Effector CD8-positive, alpha-beta T cell (primary cell): ENCODE results near the gene RCCD1.
"Not testable (repeated sequence)": the region's sequence is repeated elsewhere in the genome, so short reads cannot be mapped to it uniquely, and the experiment has no call there.

Experiments
- DNase-seq: peaks from one replicate; lab custom pipeline; 2025; lab: John Stamatoyannopoulos, UW
- total RNA-seq, 4 experiments: gene quantifications; one replicate each; lab custom pipeline; 2026; lab: John Stamatoyannopoulos, UW

RCCD1 gene, protein sequence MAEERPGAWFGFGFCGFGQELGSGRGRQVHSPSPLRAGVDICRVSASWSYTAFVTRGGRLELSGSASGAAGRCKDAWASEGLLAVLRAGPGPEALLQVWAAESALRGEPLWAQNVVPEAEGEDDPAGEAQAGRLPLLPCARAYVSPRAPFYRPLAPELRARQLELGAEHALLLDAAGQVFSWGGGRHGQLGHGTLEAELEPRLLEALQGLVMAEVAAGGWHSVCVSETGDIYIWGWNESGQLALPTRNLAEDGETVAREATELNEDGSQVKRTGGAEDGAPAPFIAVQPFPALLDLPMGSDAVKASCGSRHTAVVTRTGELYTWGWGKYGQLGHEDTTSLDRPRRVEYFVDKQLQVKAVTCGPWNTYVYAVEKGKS
- 6.8 to 11.1 (median 8.6) reads per million in 4 experiments for total RNA-seq

DNA sequence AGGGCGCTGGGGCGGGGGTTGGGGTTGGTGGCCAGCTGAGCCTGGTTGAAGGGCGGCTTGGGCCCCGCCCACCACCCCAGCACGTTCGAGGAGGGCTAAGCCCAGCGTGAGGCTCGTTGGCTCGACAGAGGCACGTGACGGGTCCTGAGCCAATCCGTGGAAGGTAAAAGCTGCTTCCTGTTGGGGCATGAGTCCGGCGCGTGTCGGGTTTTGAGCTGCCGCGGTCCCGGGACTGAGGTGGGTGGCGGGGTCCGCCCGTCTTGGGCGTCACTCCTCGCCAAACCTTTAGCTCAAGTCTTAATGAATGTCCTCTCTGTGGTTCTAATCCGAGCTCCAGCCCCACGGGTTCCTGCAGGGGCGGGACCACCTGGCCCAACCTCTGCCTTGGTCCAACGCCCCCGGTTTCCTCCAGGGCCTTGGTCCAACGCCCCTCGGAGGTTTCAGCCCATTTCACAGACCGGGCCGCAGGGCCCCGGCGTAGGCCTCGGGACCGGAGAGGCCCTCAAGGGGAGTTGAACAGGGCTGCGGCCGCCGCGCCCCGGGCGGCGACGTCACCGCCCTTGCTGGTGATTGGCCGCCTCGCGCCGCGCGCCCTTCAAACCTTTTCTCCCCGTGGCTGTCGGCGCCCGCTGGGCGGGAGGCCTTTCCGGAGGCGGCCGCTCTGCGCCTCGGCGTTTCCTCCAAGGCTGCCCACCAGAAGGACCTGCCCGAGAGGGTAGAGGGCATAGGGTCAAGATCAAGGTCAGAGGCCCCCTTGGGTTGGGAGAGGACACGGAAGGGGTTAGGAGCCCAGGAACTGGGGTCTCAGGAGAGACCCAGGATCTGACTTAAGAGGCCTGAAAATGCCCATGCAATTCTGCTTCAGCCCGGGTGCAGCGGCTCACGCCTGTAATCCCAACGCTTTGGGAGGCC is at the start of gene RCCD1:
Gene RCCD1 (plus strand): TSS at position 173 of the 912 bp plus-strand sequence. CDS start 1,851 bp downstream, outside the sequence.
- DNase-seq = peak; percentile 82

DNA sequence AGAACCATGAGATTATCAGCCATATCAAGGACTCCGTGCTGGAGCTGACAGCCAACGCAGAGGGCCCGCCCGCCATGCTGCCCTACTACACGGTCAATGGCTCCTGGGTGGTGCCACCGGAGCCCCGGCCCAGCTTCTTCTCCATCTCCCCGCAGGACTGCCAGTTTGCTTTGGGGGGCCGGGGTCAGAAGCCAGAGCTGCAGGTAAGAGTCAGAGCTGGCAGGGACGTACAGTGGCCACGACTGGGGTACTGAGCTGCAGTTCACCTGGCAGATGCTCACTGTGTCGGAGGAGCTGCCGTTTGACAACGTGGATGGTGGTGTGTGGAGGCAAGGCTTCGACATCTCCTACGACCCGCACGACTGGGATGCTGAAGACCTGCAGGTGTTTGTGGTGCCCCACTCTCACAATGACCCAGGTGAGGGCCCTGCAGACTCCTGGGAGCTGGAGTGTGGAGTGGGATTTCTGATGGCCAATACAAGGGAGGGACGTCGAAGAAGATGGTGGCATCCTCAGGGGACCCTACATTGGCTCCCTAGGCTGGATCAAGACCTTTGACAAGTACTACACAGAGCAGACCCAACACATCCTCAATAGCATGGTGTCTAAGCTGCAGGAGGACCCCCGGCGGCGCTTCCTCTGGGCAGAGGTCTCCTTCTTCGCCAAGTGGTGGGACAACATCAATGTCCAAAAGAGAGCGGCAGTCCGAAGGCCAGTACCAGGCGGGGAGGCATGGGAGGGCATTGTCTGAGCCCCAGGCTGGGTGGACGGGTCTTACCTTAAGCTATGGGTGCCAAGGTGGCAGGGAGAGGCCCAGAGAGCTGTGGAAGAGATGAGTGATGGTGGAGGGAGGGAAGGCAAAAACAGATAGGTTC is 49.1 kb upstream of the RCCD1 start:
- DNase-seq = no peak

DNA sequence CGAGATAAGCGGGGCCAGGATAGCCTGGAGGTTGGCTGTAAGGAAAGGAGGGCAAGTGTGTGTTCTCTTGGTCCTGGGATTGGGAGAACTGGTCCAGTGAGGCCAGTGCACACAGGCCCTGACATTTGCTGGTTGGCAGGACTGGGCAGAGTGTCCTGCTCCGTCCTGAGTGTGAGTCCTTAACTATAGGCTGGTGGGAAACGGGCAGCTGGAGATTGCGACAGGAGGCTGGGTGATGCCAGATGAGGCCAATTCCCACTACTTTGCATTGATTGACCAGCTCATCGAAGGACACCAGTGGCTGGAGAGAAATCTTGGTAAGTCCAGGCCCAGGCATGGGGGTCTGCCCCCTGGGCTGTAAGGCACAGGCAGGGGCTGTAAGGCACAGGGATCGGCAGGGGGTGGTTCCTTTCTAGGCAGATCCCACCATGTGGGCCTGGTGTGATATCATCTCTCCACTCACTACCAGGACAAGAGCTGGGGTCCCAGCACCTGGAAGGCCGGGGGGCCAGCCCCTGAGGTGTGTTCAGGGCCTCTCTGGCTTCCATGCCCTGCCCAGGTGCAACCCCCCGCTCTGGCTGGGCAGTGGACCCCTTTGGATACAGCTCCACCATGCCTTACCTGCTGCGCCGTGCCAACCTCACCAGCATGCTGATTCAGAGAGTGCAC is 48.4 kb upstream of the RCCD1 start:
- no peak for DNase-seq

DNA sequence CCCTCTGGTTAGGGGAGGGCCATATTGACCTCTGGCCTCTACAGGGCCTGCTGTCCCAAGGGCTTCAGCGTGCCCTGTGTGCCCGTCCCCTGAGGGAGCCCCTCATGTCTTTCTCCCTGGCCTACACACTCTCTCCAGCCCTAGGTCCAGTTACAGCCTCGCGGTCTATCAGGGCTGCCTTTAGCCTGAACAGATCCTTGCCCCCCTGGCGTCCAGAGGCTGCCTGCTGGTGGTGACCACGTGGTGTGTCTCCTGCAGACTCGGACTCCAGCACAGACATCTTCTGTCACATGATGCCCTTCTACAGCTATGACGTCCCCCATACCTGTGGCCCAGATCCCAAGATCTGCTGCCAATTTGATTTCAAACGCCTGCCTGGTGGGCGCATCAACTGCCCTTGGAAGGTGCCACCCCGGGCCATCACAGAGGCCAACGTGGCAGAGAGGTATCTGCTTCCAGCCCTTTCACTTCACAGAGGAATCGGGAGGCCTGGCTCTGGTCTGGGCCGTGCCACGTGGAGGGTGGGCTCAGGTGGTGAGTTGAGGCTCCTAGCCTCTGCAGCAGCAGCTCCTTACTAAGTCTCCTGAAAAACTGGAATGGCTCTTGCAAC is 47.5 kb upstream of the RCCD1 start:
- no peak for DNase-seq

DNA sequence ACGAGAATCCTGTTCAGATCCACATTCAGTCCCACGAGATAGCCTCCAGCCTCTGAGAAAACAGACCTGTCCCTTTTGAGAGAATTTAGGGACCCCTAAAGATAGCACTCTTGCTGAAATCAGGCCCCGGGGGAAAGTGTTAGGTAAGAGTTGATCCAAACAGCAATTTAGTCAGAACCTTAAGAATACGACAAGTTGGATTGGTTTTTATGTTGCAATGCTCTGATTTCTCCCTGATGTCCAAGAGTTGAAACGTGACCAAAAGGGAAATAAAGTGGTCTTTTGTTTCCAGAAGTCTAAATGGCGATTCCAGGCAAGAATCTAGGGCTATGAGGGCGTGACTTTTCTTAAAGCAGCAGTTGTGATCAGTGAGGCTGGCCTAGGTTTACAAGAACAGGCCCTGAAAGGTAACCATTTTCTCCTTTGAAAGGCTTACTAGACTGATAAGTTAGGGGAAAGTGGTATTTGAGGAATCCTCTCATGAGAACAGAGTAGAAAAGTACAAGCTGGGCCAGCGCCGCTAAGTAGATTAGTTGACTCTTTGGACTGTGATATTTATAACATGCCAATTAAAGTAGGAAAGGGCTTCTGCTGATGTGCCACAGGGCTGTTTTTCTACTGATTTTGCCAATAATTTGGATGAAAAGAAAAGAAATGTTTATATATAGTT is 46.7 kb upstream of the RCCD1 start:
- DNase-seq = no peak

DNA sequence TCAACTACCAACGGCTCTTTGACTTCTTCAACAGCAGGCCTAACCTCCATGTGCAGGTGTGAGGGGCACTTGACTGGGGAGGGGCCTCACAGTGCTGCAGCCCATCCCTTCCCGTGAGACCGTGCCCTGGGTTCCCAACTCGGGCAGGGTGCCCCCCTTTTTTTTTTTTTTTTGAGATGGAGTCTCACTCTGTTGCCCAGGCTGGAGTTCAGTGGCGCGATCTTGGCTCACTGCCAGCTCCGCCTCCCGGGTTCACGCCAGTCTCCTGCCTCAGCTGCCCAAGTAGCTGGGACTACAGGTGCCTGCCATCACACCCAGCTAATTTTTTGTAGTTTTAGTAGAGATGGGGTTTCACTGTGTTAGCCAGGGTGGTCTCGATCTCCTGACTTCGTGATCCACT is 45.2 kb upstream of the RCCD1 start:
- DNase-seq = not testable (repeated sequence)

DNA sequence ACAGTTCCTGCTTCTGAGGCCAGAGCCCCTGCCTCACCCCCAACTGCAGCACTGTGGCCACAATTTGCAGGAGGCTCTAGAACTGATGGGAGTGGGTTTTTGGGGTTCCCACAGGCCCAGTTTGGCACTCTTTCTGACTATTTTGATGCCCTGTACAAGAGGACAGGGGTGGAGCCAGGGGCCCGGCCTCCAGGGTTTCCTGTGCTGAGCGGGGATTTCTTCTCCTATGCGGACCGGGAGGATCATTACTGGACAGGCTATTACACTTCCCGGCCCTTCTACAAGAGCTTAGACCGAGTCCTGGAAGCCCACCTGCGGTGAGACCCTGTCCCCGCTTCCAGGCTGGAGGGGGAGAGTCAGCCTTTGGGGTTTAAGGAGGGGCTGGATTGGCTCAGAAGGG is 44.7 kb upstream of the RCCD1 start:
- no peak for DNase-seq

DNA sequence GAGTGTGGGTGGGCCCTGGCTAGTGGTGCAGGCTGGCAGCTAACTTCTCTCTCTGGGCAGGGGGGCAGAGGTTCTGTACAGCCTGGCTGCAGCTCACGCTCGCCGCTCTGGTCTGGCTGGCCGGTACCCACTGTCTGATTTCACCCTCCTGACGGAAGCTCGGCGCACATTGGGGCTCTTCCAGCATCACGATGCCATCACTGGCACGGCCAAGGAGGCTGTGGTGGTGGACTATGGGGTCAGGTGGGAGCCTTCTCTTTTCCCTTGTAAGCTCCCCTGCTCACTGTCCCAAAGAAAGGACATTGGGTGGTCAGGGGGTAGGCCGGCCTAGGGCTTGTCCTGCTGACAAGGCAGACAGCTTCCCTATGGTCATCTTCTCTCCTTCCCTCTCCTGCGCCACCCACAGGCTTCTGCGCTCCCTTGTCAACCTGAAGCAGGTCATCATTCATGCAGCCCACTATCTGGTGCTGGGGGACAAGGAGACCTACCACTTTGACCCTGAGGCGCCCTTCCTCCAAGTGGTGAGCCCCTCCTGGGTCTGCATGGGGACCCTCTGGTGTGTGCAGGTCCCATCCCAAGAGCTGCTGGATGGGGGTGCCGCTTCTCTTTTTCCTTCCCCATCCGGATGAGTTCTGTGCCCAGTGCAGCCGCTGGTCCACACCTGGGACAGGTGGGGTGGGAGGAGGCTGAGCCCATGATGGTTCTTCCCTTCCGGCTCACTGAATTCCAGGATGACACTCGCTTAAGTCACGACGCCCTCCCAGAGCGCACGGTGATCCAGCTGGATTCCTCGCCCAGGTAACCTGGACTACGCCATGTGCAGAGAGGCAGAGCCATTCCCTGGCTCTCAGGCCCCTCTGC is 44.0 kb upstream of the RCCD1 start:
- DNase-seq = no peak

DNA sequence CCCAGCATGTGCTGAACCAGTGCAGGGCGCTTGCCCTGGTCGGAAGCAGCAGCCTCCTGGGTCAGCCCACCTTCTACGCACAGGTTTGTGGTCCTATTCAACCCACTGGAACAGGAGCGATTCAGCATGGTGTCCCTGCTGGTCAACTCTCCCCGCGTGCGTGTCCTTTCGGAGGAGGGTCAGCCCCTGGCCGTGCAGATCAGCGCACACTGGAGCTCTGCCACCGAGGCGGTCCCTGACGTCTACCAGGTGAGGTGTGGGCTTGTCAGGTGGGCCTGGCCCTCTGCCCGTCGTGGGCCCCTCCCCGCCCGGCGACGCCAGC is 43.4 kb upstream of the RCCD1 start:
- no peak for DNase-seq

DNA sequence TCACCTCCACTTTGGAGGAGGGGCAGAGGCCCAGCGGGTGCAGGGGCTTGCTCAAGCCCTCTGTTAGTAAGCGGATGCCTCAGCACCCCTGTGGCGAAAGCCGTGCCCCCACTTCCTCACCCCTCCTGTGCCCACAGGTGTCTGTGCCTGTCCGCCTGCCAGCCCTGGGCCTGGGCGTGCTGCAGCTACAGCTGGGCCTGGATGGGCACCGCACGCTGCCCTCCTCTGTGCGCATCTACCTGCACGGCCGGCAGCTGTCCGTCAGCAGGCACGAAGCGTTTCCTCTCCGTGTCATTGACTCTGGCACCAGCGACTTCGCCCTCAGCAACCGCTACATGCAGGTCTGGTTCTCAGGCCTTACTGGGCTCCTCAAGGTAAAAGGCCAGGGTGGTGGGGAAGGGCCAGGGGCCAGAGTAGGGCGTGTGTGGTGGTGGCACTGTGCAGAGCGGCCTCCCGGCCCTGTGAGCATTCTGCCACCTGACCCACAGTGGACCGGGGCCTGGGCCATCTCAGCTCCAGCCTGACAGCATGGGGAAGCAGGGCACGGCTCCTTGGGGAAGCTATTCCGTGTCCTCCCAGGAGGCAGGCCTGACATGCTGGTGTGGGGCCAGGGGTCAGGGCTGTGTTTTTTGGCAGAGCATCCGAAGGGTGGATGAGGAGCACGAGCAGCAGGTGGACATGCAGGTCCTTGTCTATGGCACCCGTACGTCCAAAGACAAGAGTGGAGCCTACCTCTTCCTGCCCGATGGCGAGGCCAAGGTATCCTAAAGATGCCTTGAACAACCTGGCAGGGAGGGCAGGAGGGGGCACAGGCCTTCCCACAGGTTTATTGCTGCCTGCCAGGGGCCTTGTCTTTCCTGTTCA is 42.5 kb upstream of the RCCD1 start:
- DNase-seq = no peak

DNA sequence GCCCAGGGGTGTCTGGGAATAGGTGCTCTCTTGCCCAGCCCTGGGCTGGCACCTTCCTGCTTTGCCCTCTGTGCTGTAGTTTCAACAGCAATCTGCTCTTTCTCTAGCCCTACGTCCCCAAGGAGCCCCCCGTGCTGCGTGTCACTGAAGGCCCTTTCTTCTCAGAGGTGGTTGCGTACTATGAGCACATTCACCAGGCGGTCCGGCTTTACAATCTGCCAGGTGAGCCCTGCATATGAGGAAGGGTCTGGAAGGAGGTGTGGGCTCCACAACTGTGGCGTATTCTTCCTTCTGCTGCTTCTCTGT is 42.0 kb upstream of the RCCD1 start:
- DNase-seq = no peak

DNA sequence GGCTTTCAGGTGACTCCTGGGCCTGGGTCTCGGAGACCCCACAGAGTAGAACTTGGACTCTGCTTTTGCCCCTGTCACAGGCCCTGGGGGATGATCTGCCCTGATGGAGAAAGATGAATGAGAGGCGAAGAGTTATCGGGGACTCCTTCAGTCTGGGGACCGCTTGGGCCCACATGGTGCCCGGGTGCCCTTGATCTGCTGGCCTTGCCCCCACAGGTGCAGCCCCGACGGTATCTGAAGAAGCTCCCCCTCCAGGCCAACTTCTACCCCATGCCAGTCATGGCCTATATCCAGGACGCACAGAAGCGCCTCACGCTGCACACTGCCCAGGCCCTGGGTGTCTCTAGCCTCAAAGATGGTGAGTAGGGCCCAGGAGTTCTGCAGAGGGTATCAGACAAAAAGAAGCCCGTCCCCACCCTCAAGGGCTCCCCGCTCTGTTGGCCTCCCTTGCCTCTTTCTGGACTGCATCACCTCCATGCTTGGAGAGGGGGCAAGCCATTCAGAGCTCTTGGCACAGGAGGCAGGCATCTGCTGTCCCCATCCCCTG is 41.2 kb upstream of the RCCD1 start:
- DNase-seq = no peak

DNA sequence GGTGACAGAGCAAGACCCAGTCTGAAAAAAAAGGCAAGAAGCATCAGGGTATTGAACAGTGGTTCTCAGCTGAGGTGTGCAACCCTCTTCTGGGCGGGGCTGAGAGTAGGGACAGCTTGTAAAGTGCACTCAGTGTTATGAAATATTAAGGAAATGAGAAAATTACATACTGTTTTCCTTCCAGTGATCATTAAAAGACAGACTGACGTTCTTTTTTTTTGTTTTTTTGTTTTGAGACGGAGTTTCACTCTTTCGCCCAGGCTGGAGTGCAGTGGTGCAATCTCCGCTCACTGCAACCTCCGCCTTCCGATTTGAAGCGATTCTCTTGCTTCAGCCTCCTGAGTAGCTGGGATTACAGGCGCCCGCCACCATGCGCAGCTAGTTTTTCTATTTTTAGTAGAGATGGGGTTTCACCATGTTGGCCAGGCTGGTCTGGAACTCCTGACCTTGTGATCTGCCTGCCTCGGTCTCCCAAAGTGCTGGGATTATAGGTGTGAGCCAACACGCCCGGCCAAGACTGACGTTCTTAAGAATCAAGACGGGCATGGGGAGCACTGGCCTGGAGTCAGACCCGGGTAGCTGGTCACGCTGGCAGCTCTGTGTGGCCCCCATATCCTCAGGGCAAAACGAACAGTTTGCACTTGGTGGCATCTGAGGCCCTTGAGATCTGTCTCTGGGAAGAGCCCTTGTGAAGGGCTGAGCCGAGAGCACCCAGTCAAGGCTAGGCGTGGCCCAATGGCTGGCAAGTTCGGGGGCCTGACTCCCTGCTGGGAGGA is 40.2 kb upstream of the RCCD1 start:
- no peak for DNase-seq

DNA sequence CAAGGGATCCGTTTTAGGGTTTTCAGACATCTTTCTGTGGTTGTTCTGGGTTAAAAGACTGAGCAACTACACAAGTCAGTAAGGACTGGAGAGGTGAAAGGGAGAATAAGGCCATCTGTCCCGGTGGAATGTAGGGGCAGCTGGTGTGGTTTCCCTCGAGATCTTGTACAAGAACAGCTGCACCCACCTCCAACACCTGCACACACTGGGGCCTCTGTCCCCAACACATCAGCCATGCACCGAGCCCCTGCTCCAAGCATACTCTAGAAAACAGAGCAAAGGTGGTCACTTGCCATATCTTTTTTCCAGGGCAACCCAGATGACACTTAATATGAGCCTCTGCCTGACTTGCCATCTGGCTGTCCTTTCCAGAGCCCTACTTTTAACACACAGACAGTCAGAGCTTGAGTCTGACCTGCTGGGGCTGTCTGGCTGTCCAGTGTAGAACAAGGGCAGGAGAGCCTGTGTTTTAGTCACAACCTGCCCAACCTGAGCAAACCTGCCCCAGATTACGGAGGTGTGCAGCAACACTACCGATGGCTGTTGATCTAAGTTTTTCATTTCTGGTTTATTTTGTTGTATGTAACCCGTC is 39.4 kb upstream of the RCCD1 start:
- DNase-seq = no peak

DNA sequence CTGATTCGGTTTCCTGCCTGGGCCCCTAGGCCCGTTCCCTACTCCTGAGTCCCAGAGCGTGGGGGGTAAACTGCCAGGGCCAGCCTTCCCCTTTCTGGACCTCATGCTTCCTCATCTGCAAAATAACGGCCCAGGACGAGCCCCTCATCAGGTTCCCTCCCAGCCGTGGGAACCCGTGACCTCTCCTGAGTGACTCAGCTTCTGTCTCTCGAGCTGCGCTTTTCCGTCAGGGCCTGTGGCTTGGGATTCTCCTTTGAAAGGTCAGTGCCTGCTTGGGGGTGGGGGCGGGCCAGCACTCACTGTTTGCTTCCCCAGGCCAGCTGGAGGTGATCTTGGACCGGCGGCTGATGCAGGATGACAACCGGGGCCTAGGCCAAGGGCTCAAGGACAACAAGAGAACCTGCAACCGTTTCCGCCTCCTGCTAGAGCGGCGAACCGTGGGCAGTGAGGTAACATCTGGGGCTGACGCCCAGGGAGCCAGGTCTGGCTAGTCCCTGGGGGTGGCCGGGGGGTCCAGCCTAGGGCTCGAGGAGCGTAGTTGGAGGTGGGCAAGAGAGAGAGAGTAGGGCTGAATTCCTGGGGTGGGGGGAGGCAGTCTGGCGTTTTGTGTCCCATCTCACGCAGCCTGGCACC is 38.8 kb upstream of the RCCD1 start:
- no peak for DNase-seq

DNA sequence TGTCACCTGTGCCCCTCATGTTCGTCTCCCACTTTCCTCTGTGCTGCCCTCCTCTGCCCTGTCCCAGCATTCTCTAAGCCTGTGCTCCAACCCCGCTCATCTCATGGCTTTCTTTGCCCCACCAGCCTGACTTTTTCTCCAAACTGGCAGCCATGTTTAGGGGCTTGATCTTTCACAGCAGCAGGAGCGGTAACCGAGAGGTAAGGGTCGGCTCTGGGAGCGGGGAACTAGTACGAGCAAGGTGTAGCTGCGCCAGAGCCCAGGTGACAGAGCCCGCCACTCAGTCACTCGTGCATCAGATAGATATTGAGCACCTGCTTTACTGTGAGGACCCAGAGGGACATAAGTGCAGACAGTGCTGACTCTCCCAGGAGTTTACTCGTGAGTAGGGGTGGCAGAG is 38.2 kb upstream of the RCCD1 start:
- DNase-seq = no peak

DNA sequence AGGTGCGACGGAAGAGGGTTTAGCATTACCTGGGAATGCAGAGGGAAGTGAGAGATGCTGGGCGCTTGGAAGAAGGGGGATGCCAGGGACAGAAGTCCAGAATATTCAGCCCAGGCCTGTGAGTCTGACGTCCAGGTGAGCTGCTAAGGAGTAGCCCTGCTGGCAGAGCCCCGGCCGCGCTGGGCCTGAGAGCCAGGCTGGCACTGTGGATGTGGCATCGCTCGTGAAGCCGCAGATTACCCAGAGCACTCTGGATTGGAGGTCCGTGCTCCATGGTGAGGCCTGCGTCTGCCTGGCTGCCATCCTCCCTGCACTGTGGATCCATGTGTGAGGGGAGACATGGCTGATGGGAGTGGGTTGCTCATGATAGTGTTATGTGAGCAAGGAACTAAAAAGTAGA is 37.1 kb upstream of the RCCD1 start:
- DNase-seq = no peak
